Type B pancreatic cell (in vitro differentiated cells): Measurements from ENCODE around the gene YBX1. TPM values are rescaled to one million over a fixed set of nuclear protein-coding genes. Genes with fewer than 3 reads are reported as not detected.
"Not testable (repeated sequence)": the region's sequence is repeated elsewhere in the genome, so short reads cannot be mapped to it uniquely, and the experiment has no call there.

Source experiments
- DNase-seq: peaks from one replicate; pipeline ENCODE4 v3.0.0; 2021; ENCODE audit warnings: mixed read lengths; ENCODE audit not compliant: unreplicated experiment; ENCODE audit errors: extremely low spot score
- H3K27ac Mint-ChIP-seq: 2 replicates; pipeline ENCODE4 v1.8.0; 2021; ENCODE audit warnings: mild to moderate bottlenecking, mixed read lengths
- H3K27me3 Mint-ChIP-seq: 2 replicates; pipeline ENCODE4 v1.8.0; 2021; ENCODE audit warnings: mixed read lengths
- H3K36me3 Mint-ChIP-seq: 2 replicates; pipeline ENCODE4 v1.8.0; 2021; ENCODE audit warnings: mixed read lengths
- H3K4me1 Mint-ChIP-seq: one replicate; pipeline ENCODE4 v1.8.0; 2021; ENCODE audit warnings: mixed read lengths; ENCODE audit not compliant: unreplicated experiment
- H3K4me3 Mint-ChIP-seq: 2 replicates; pipeline ENCODE4 v1.8.0; 2021; ENCODE audit warnings: mild to moderate bottlenecking, mixed read lengths
- H3K9me3 Mint-ChIP-seq: 2 replicates; pipeline ENCODE4 v1.8.0; 2021; ENCODE audit warnings: mixed read lengths
- total RNA-seq: library from RNA; stranded (reverse); gene quantifications from 2 replicates; pipeline ENCODE4 v1.2.1, GENCODE V29; 2021; ENCODE audit warnings: low replicate concordance
- TF ChIP-seq, protein P1 (sequence below): fragments of 200-600 bp; sonication (generic); conservative IDR thresholded peaks from 2 replicates; pipeline ENCODE4 v1.5.0; 2021; ENCODE audit warnings: antibody characterized with exemption, mild to moderate bottlenecking

The YBX1 gene
- total RNA-seq, 1 donor from 2014 or later, result 709 TPM

DNA sequence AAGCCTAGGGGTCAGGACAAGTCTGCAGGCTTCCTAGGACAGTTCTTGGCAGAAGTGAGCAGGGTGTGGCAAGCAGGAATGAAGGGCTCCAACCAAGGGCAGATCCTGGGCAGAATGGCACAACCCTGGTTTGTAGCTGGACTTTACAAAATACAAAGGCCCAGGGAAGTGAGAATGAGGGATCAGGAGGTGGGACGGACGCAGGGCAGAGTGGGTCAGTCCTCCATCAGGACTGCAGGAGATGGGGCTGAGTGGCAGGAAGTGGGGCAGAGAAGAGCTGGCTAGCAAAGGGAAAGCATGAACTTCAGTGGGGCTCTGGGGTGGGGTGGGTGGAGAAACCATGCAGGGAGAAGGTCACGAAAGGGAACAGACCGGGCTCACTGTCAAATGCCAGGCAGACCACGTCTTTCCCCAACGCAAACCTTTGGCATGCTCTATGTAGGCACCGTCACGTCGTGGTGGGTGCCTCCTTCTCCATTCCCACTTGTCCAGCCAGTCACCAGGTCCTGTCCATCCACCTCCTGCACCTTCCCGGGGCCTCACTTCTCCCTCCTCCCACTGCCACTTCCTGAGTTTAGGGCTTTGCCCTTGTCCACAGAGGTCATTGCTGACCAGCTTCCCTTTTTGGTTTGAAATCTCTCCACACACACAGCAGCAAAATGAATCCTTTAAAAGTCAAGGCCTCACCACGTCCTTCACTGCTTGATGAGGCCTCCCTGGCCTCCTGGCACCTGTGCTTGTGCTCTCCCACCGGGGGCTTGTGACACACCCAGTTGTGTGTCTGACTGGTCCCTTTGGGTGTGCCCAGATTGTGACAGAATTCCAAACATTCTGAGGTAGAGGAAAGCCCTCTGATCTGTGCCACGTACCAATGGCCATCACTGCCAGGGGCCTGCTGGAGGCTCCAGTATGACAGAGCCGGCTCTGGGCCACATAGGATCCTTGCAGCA is 66.5 kb downstream of the YBX1 start:
- peaks cover 13% of the 10 kb centered on the region for H3K9me3 Mint-ChIP-seq
- peaks cover 31% of the 10 kb centered on the region for H3K36me3 Mint-ChIP-seq
- peaks cover 1% of the 10 kb centered on the region for H3K4me1 Mint-ChIP-seq
- H3K27me3 Mint-ChIP-seq, result no peaks in the 10 kb centered on the region
- DNase-seq, result no peak
- H3K27ac Mint-ChIP-seq, result peak overlapping the region; percentile 41
- TF ChIP-seq, protein P1, sequence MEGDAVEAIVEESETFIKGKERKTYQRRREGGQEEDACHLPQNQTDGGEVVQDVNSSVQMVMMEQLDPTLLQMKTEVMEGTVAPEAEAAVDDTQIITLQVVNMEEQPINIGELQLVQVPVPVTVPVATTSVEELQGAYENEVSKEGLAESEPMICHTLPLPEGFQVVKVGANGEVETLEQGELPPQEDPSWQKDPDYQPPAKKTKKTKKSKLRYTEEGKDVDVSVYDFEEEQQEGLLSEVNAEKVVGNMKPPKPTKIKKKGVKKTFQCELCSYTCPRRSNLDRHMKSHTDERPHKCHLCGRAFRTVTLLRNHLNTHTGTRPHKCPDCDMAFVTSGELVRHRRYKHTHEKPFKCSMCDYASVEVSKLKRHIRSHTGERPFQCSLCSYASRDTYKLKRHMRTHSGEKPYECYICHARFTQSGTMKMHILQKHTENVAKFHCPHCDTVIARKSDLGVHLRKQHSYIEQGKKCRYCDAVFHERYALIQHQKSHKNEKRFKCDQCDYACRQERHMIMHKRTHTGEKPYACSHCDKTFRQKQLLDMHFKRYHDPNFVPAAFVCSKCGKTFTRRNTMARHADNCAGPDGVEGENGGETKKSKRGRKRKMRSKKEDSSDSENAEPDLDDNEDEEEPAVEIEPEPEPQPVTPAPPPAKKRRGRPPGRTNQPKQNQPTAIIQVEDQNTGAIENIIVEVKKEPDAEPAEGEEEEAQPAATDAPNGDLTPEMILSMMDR, result no peak
- H3K4me3 Mint-ChIP-seq, result no peak overlapping the region

DNA sequence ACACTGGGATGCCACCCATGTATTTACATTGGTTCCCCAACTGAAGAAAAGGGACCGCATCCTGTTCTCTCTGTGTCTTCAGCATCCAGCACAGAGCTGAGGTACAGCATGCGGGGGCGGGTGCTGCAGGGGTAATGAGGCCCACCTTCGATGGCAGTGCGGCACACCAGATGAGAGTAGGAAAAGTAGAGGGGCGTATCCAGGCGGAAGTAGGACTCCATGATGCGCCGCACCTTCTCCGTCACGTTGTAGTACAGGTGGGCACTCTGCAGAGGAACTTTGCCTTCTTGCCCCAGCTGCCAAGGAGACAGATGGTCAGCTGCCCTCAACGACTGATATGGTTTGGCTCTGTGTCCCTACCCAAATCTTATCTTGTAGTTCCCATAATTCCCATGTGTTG is 67.8 kb downstream of the YBX1 start:
- peaks cover 13% of the 10 kb centered on the region for H3K9me3 Mint-ChIP-seq
- H3K4me1 Mint-ChIP-seq, result no peaks in the 10 kb centered on the region
- no peak overlapping the region for H3K27ac Mint-ChIP-seq
- TF ChIP-seq, protein P1, result no peak
- H3K36me3 Mint-ChIP-seq, result peaks cover 40% of the 10 kb centered on the region
- DNase-seq, result no peak
- H3K27me3 Mint-ChIP-seq, result no peaks in the 10 kb centered on the region
- no peak overlapping the region for H3K4me3 Mint-ChIP-seq

GRCh38 chr1:42751511-42752070 is 69.4 kb downstream of the YBX1 start:
- peaks cover 13% of the 10 kb centered on the region for H3K9me3 Mint-ChIP-seq
- H3K4me1 Mint-ChIP-seq, H3K27me3 Mint-ChIP-seq, H3K27ac Mint-ChIP-seq, H3K4me3 Mint-ChIP-seq, DNase-seq: not testable (repeated sequence)
- H3K36me3 Mint-ChIP-seq, result peaks cover 50% of the 10 kb centered on the region

- no peak overlapping the region for H3K27ac Mint-ChIP-seq
- H3K4me3 Mint-ChIP-seq, result no peak overlapping the region
- H3K4me1 Mint-ChIP-seq, result peaks cover 4% of the 10 kb centered on the region
- no peak for DNase-seq
- no peaks in the 10 kb centered on the region for H3K27me3 Mint-ChIP-seq
- TF ChIP-seq, protein P1, result no peak
- peaks cover 13% of the 10 kb centered on the region for H3K9me3 Mint-ChIP-seq
- peaks cover 53% of the 10 kb centered on the region for H3K36me3 Mint-ChIP-seq
These were observed 70.1 kb downstream of the YBX1 start for GRCh38 chr1:42752284-42752683.

DNA sequence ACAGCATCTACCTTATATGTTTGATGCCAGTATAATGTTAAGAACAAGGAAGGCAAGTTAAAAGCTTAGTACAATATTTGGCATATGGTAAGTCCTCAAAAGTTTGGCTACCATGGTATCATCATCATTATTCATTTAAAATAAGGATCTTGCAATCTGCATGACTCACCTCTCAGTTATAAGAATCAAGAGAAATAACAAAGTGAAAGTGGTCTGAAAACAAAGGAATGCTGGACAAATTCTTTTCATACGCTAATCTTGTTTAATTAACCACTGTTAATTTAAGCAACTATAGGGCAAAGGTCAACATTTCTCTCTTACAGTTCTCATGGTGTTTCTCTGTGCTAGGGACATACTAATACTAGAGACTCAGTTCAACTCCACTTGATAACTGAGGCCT is 70.9 kb downstream of the YBX1 start:
- TF ChIP-seq, protein P1, result no peak
- Mint-ChIP-seq H3K36me3 (peaks cover 53% of the 10 kb centered on the region), H3K4me3 (no peak overlapping the region), H3K9me3 (peaks cover 13% of the 10 kb centered on the region), H3K27me3 (no peaks in the 10 kb centered on the region), H3K4me1 (peaks cover 7% of the 10 kb centered on the region), H3K27ac (no peak overlapping the region)
- no peak for DNase-seq

Other genes with a start within 250 kb of the YBX1 start
- 1.5 and 1.8 TPM in 2 replicates for gene ZMYND12, start 226.4 kb upstream of the YBX1 start, total RNA-seq
- 45.5 and 64.7 TPM in 2 replicates for gene PPCS, start 225.9 kb upstream of the YBX1 start, total RNA-seq
- gene CCDC30, start 219.1 kb upstream of the YBX1 start, total RNA-seq, result 6.9 and 9.3 TPM in 2 replicates
- gene PPIH, start 24.0 kb upstream of the YBX1 start, total RNA-seq, result 42.5 and 58.9 TPM in 2 replicates
- 0.33 and 2.3 TPM in 2 replicates for gene CLDN19, start 57.8 kb downstream of the YBX1 start, total RNA-seq
- 30.7 and 77.2 TPM in 2 replicates for gene P3H1, start 84.6 kb downstream of the YBX1 start, total RNA-seq
- 5.9 and 9.1 TPM in 2 replicates for gene C1orf50, start 84.8 kb downstream of the YBX1 start, total RNA-seq
- 0.41 and 0.57 TPM in 2 replicates for gene TMEM269, start 102.6 kb downstream of the YBX1 start, total RNA-seq
- 8.4 and 10.3 TPM in 2 replicates for gene ERMAP, start 134.7 kb downstream of the YBX1 start, total RNA-seq
- 31.3 and 42.9 TPM in 2 replicates for gene SVBP, start 135.0 kb downstream of the YBX1 start, total RNA-seq
- gene ZNF691, start 164.2 kb downstream of the YBX1 start, total RNA-seq, result 11.2 and 18.0 TPM in 2 replicates